Stimulated activated CD4-positive, alpha-beta T cell treated with anti-CD3 and anti-CD28 coated beads, Interleukin-2, amount 100 ng/mL, for 24 hours (primary cell): ENCODE results near the gene CLIP1.
A peak's percentile ranks its signal among the peaks of the same experiment; 100 is the strongest.
"Not testable (repeated sequence)": the region's sequence is repeated elsewhere in the genome, so short reads cannot be mapped to it uniquely, and the experiment has no call there.

Experiments
- DNase-seq, 2 donors: peaks; one replicate each; pipeline ENCODE4 v3.0.0-alpha.2; 2020

The CLIP1 gene

DNA sequence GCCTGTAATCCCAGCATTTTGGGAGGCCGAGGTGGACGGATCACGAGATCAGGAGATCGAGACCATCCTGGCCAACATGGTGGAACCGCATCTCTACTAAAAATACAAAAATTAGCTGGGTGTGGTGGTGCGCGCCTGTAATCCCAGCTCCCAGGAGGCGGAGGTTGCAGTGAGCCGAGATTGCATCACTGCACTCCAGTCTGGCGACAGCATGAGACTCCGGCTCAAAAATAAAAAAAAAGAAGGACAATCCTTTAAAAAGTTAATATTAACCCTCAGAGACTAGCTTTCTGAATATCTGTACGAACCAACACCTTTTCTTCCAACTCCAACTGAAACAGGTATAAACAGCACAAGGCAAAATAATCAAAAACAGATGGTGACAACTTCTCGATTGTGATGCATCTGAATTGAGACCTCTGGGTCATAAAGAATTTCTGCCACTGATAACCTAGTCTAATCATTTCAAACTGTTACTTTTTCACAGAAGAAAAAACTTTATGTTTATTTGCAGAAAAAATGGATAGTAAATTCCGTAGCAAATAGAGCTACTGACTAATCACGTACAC is 27.8 kb downstream of the CLIP1 start:
- DNase-seq, result no peak

DNA sequence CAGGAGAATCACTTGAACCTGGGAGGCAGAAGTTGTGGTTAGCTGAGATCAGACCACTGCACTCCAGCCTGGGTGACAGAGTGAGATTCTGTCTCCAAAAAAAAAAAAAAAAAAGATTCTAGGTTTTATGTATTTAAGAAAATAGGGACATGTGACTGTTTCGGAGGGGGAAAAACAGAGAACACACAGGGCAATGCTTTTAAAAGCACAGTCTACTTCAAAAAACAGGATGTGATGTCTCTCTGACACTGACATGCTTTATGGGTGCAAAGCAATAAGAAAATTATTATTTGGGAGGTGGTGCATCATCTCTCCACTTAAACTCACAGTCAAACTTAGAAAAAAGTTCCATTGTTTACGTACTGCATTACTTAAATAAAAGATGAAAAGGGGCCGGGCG is 28.7 kb downstream of the CLIP1 start:
- DNase-seq, result no peak

DNA sequence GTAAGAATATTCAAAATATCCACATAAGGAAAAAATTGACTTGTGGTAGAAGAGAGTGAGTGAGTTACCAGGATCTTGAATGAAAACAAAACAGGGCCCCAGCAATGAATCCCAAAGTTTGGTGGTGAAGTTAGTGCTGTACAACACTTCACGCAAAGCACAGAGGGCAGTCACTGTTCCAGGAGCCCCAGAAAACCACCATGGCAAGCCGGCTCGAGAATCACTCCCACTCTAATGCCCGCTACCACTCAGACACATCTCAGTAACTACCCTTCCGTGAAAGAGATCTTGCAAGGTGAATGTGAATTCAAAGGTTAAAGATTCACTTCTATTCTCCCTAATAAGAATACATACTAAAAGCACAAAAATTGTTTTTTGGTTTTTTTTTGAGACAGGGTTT is 30.1 kb downstream of the CLIP1 start:
- no peak for DNase-seq

DNA sequence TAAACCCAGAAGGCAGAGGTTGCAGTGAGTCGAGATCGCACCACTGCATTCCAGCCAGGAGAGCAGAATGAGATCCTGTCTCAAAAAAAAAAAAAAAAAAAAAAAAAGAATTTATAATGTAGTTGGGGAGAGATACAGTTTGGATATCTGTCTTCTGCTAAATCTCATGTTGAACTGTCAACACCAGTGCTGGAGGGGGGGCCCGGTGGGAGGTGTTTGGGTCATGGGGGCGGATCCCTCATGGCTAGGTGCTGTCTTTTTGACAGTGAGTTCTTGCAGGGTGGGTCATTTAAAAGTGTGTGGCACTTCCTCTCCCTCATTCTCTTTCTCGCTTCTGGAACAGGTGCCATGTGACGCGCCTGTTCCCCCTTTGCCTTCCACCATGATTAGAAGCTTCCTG is 32.8 kb downstream of the CLIP1 start:
- no peak for DNase-seq

DNA sequence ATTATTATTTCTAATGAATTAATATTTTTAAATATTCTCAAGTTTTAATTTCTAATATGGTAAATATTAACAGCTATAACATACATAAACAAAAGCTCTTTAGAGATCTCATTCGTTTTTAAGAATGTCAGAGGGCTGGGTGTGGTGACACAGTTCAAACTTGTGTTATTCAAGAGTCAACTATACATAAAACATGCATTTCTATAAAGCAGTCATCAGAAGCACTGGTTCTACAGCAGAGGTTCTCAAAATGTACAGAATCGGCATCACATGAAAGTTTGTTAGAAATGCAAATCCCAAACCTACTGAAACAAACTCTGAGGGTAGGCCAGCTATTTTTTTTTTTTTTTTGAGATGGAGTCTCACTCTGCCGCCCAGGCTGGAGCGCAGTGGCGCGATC is 34.6 kb downstream of the CLIP1 start:
- no peak for DNase-seq

DNA sequence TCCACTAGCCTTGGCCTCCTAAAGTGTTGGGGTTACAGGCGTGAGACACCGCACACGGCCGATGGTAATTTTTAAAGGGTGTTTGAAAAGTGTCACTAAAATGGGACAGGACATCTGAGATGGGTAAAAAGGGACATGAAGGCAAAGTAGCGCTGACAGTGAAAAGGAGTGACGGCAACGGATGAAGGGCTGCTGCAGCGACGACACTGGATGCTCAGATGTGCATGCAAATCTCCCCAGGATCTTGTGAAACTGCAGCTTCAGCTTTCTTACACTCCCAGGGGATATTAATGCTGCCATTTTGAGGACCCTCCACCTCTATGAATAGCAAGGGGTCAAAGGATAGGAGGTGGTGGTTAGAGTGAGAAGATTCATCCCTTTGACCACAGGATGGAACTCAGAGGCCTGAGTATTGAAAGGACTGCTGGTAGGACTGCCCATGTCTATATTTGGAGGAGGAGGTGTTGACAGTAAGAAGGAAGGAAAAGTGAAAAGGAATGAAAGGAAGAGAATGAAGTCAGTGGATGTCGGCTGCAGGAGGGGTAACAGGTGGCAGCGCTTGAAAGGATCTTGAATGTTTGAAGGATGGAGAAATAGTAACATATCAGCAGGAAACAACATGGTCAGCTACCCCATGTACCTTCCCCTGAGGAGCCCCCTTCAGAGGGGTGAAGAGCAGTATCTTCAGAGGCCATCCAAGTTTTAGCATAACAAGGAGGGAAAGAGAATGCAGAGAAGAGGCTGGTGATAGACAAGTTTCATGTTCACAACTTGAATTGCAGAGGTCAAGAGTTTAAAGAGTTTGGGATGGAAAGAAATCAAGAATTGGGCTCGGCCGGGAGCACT is 37.1 kb downstream of the CLIP1 start:
- no peak for DNase-seq

DNA sequence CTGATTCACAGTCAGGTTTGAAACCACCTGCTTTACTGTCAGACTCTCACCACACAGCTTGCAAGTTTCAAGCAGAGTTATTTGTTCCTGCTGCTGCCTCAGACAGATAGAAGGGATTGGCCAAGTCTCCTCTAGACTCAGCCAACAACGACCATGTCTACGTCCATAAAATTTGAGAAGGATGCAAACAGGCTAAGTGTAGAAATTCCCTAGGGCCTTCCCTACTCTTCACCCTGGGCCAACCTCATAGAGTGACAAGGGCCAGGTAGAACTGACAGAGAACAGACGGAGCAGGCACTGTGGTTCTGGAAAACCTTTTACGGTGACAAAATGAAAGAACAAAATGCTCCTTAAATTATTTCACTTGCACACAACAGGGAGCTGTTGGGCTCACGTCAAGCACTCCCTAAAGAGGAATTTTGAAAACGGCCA is 39.5 kb downstream of the CLIP1 start:
- no peak for DNase-seq

DNA sequence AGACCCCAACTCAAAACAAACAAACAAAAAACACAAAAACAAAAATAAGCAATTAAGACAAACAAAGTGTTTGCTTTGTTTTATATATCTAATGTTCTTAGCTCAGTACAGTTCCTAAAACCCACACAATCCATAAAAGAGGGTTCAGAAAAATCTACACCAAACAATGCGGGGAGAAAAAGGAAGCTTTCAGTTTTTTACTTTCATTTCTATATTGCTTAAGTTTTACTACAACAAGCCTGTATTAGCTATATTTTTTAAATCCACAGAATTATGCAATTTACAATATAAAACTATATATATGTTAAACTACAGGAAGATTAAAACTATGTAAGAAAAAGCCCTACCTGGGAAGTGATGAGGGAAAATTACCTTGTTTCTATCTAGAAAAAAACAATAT is 41.4 kb downstream of the CLIP1 start:
- DNase-seq, result no peak

DNA sequence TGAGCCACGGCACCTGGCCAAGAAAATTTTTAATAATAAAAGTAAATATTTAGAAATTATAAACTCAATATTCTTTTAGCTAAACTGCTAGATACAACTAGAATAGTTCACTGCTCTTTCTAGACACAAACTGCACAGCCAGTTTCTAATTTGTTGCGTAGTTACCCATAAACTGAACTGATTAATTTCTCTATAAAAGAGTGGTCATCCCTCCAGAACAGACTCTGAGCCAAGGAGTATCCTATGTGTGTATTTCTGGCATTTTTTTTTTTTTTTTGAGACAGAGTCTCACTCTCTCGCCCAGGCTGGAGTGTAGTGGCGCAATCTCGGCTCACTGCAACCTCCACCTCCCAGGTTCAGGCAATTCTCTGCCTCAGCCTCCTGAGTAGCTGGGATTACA is 45.7 kb downstream of the CLIP1 start:
- not testable (repeated sequence) for DNase-seq

DNA sequence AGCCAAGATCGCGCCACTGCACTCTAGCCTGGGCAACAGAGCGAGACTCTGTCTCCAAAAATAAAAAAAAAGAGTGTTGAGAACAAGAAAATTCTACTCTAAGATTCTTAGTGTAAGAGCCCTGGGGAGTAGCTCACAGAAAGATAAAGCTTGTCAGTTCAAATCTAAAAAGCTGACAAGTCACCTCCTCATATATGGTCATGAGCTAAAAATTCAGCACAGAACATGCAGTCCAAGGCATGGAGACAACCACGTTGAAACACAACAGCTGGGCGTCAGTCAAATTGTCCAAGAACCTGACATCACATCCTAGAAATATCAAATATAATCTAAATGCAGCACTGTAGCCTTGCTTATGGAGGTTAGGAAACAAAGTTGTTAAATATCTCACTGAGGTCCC is 47.8 kb downstream of the CLIP1 start:
- no peak for DNase-seq

DNA sequence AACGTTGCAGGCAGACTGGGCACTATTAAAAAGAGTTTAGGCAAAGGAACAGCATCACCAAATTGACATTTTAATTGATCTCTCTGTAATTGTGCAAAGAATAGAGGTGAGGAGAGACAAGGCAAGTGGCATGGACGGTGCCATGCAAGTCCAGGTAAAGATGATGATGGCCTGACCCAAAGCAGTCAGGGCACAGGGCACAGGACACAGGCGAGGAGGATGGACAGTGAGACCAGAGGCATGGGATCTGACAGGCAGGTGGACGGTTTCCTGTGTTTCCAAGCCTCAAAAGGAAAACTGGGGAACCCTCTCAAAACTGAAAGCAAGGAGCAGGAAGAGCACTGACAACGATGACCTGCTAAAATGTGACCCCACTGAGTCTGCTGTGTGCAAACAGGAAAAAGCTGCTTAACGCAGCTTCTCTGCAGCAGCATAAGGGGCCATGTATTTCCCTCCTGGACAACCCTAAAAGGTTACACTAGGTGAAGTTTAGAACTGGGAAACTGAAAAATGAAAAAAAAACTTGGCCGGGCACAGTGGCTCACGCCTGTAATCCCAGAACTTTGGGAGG is 50.9 kb downstream of the CLIP1 start:
- DNase-seq, result no peak

DNA sequence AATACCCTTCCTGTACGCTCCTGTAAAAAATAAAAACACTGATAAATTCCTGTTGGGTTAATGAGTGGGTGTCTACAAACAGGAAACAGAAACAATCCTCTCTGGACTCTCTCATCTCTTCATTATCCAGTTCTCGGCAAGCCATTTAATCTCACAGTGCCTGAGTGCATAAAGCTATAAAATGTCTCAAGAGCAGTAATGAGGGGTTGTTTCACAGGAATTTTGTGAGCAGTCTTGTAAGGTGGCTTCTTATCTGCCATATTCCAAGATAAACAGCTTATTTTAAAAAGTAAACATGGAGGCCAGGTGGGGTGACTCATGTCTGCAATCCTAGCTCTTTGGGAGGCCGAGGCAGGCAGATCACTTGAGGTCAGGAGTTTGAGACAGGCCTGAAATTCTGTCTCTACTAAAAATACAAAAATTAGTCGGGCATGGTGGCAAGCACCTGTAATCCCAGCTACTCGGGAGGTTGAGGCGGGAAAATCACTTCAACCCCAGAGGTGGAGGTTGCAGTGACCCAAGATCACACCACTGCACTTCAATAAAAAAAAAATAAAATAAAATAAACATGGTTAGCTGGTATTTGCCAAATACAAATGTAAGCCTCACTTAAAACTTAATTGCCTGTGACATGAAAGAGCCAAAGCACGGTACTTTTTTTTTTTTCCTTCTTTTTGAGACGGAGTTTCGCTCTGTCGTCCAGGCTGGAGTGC is 54.0 kb downstream of the CLIP1 start:
- DNase-seq, result no peak

DNA sequence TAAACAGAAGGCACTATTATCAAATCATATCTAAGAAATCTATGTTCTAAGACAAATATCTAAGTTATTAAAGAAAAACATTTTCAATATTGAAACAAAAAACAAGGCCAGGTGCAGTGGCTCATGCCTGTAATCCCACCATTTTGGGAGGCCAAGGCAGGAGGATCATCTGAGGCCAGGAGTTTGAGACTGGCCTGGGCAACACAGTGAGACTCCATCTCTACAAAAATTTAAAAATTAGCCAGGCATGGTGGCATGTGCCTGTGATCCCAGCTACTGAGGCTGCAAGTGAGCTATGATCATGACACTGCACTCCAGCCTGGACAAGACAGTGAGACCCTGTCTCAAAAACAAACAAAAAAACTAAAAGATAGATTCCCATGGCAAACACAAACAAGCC is 54.8 kb downstream of the CLIP1 start:
- DNase-seq, result not testable (repeated sequence)

DNA sequence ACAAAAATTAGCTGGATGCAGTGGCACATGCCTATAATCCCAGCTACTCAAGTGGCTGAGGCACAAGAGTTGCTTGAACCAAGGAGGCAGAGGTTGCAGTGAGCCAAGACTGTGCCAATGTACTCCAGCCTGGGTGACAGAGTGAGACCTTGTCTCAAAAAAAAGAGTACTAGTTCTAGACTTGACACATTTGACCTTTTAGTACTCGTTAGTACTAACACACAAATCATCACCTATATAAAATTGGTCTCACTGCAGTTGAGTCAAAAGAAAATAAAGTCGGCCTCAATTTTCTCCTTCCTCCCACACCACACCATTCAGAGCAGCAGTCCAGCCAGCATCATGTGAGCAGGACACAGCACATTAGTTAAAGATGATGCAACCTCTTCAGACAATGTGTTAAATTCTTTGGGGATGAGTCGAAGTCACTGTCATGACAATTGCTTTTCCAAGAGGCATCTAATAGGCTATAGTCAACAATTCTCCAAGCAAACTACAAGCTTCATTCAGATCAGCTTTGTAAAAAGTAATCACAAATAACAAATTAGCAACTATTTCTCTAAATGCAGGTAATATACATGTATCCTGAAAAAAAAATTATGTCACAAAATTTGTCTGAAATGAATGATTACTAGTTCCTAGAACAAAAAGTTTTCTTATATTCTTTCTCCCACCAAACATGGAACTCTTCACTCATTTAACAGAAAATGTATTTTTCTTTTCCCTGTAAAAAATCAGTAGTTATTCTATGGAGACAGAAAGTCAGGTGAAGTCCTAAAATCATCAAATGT is 55.6 kb downstream of the CLIP1 start:
- no peak for DNase-seq

DNA sequence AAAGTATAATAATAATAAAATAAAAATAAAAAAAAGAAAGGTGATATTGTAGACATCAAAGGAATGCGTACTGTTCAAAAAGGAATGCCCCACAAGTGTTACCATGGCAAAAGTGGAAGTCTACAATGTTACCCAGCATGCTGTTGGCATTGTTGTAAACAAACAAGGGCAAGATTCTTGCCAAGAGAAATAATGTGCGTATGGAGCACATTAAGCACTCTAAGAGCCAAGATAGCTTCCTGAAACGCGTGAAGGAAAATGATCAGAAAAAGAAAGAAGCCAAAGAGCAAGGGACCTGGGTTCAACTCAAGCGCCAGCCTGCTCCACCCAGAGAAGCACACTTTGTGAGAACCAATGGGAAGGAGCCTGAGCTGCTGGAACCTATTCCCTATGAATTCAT is 57.2 kb downstream of the CLIP1 start:
- not testable (repeated sequence) for DNase-seq

DNA sequence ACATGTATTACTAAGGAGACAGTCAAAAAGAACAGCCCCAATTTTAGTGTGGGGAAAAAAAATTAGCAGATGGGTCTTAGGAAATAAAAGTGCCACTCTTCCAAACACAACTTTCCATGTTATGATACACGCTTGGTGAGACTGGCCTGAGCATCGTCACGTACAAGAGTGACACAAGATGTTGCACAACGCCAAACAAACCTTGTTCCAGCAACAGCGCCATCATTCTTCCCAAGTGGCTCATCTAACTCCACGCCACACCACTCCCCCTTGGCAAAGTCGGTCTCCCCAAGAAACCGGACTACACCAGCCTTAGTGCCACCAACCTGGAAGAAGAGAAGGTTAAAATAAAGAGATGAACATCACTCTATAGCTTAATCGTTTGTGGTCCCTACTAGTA is 58.7 kb downstream of the CLIP1 start:
- DNase-seq, result no peak

DNA sequence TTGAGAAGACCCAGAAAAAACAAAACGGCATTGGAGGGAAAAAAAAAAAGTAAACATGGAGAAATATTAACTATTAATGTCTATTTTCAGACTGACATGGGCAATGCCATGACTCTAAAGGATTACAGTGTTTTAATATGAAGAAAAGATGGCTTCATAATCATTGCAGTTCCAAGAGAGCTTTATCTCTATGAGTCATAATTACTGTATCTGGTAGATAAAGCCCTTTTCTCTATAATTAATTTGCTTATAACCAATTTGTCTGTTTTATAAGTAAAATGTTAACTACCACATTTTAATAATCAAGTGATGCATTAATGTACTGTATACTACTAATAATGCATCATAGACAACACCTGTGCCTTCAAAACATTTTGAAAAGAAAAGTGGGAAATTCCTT is 59.7 kb downstream of the CLIP1 start:
- DNase-seq, result no peak

DNA sequence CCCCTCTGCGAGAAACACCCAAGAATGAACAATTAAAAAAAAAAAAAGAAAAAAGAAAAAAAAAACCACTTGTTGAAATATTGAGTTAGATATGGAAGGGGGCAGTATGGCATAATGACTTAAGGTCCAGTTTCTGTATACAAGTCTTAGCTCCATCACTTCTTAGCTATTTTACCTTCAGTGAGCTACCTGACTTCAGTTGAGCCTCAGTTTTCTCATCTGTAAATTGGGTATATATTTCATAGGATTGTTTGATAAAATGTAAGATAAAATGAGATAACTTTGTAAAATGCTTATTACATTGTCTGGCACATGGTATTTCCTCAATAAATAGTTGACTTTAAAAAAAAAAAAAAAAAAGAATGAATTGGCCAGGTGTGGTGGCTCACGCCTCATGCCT is 64.1 kb downstream of the CLIP1 start:
- DNase-seq, result not testable (repeated sequence)

DNA sequence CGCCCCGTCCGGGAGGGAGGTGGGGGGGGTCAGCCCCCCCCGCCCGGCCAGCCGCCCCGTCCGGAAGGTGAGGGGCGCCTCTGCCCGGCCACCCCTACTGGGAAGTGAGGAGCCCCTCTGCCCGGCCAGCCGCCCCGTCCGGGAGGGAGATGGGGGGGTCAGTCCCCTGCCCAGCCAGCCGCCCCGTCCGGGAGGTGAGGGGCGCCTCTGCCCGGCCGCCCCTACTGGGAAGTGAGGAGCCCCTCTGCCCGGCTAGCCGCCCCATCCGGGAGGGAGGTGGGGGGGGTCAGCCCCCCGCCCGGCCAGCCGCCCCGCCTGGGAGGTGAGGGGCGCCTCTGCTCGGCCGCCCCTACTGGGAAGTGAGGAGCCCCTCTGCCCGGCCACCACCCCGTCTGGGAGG is 64.9 kb downstream of the CLIP1 start:
- DNase-seq, result not testable (repeated sequence)

DNA sequence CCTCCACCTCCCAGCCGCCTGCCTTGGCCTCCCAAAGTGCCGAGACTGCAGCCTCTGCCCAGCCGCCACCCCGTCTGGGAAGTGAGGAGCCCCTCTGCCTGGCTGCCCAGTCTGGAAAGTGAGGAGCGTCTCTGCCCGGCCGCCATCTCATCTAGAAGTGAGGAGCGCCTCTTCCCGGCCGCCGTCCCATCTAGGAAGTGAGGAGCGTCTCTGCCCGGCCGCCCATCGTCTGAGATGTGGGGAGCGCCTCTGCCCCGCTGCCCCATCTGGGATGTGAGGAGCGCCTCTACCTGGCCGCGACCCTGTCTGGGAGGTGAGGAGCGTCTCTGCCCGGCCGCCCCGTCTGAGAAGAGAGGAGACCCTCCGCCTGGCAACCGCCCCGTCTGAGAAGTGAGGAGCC is 65.5 kb downstream of the CLIP1 start:
- not testable (repeated sequence) for DNase-seq

DNA sequence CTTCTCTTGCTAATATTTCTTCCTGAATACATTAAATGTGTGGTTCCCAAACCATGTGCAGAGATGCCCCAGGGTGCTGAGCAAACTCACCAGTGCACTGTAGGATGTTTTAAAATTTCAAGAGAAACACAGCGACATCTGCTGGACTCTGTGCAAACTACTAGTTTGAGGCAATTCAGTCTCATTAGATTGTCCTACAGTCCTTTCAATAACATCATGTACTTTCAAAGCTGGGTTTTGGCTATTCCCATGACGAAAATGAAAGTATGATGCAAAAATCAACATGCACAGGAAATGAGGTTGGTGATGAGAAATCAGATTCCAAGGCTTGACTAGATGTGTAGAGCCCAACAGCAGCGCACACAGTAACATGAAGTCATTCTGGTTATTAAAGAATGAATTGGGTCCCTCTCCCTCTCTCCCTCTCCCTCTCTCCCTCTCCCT is 66.3 kb downstream of the CLIP1 start:
- peak; percentile 47 to 57 for DNase-seq

DNA sequence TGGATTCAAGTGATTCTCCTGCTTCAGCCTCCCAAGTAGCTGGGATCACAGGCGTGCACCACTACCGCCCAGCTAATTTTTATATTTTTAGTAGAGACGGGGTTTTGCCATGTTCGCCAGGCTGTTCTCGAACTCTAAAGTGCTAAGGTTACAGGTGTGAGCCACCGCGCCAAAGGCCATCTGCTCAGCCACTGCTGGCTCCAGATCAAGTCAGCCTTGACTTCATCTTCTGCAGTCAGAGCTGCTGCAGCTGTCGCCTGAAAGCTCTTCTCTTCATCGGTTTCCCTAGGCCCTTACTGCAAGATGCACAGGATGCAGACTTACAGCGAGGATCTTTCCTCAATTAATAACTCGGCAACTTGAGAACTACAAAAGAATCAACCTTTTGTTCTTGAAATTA is 66.8 kb downstream of the CLIP1 start:
- no peak for DNase-seq
